Measurements from ENCODE around the gene EPG5.
"Not testable (repeated sequence)": the region's sequence is repeated elsewhere in the genome, so short reads cannot be mapped to it uniquely, and the experiment has no call there.

The EPG5 gene

GRCh38 chr18:45807144-45807543 lies 160.0 kb downstream of the EPG5 start:
- not testable (repeated sequence) for ATAC-seq (ENCODE audit: insufficient read depth, low read depth); H3K4me3 ChIP-seq (ENCODE audit: low read depth in 1 of 2, low read length in 2 of 2); H3K27ac ChIP-seq (ENCODE audit: low read length); H4K20me1 ChIP-seq (ENCODE audit: insufficient read depth, low read length); H2AFZ ChIP-seq (ENCODE audit: low read depth, low read length); H3K4me2 ChIP-seq (ENCODE audit: insufficient read depth, low read length); H3K79me2 ChIP-seq (ENCODE audit: insufficient read depth, low read length); H3K9ac ChIP-seq (ENCODE audit: low read depth, low read length); H3K36me3 ChIP-seq (ENCODE audit: insufficient read depth, low read length); H3K9me3 ChIP-seq (ENCODE audit: insufficient read depth, low read length, severe bottlenecking); H3K4me1 ChIP-seq (ENCODE audit: insufficient read depth, low read length); H3K27me3 ChIP-seq (ENCODE audit: insufficient read depth, low read length, poor library complexity)
- peak; percentile 36 for DNase-seq
- peak; percentile 57 for TF ChIP-seq CTCF (IDR thresholded peaks at IDR 0.05; ENCODE audit: borderline replicate concordance, extremely low read depth, low read length, poor library complexity, severe bottlenecking)

- H3K4me2 ChIP-seq (ENCODE audit: insufficient read depth, low read length), result no peak overlapping the region
- no peak overlapping the region for H3K27ac ChIP-seq (ENCODE audit: low read length)
- DNase-seq, result no peak
Observed at GRCh38 chr18:45806226-45806625, 160.9 kb downstream of the EPG5 start.

GRCh38 chr18:45805551-45805950 lies 161.6 kb downstream of the EPG5 start:
- Histone ChIP-seq H3K79me2 (ENCODE audit: insufficient read depth, low read length) (no peaks in the 10 kb centered on the region), H4K20me1 (ENCODE audit: insufficient read depth, low read length) (no peaks in the 10 kb centered on the region), H3K4me2 (ENCODE audit: insufficient read depth, low read length) (no peak overlapping the region), H3K36me3 (ENCODE audit: insufficient read depth, low read length) (no peaks in the 10 kb centered on the region), H3K27ac (ENCODE audit: low read length) (no peak overlapping the region), H3K9ac (ENCODE audit: low read depth, low read length) (no peak overlapping the region), H3K27me3 (ENCODE audit: insufficient read depth, low read length, poor library complexity) (no peaks in the 10 kb centered on the region), H3K4me3 (ENCODE audit: low read depth in 1 of 2, low read length in 2 of 2) (no peak overlapping the region), H3K9me3 (ENCODE audit: insufficient read depth, low read length, severe bottlenecking) (peaks cover 10% of the 10 kb centered on the region), H2AFZ (ENCODE audit: low read depth, low read length) (no peak overlapping the region), H3K4me1 (ENCODE audit: insufficient read depth, low read length) (no peaks in the 10 kb centered on the region)
- ATAC-seq (ENCODE audit: insufficient read depth, low read depth), result no peak
- DNase-seq, result no peak
- TF ChIP-seq CTCF (IDR thresholded peaks at IDR 0.05; ENCODE audit: borderline replicate concordance, extremely low read depth, low read length, poor library complexity, severe bottlenecking), result no peak

More at GRCh38 chr18:45806226-45806625, 160.9 kb downstream of the EPG5 start:
- no peak for TF ChIP-seq EZH2 (IDR thresholded peaks at IDR 0.05; ENCODE audit: borderline replicate concordance, low read depth, low read length, severe bottlenecking)
- TF ChIP-seq CTCF (IDR thresholded peaks at IDR 0.05; ENCODE audit: borderline replicate concordance, extremely low read depth, low read length, poor library complexity, severe bottlenecking), result no peak
- H3K9ac ChIP-seq (ENCODE audit: low read depth, low read length), result no peak overlapping the region
- H3K9me3 ChIP-seq (ENCODE audit: insufficient read depth, low read length, severe bottlenecking), result peaks cover 10% of the 10 kb centered on the region
- H2AFZ ChIP-seq (ENCODE audit: low read depth, low read length), result no peak overlapping the region
- H3K4me3 ChIP-seq (ENCODE audit: low read depth in 1 of 2, low read length in 2 of 2), result no peak overlapping the region
- H3K27me3 ChIP-seq (ENCODE audit: insufficient read depth, low read length, poor library complexity), result no peaks in the 10 kb centered on the region
- H3K79me2 ChIP-seq (ENCODE audit: insufficient read depth, low read length), result no peaks in the 10 kb centered on the region
- H3K4me1 ChIP-seq (ENCODE audit: insufficient read depth, low read length), result no peaks in the 10 kb centered on the region
- H3K36me3 ChIP-seq (ENCODE audit: insufficient read depth, low read length), result no peaks in the 10 kb centered on the region
- no peaks in the 10 kb centered on the region for H4K20me1 ChIP-seq (ENCODE audit: insufficient read depth, low read length)
- no peak for ATAC-seq (ENCODE audit: insufficient read depth, low read depth)

- no peaks in the 10 kb centered on the region for H3K27me3 ChIP-seq (ENCODE audit: insufficient read depth, low read length, poor library complexity)
- no peaks in the 10 kb centered on the region for H3K36me3 ChIP-seq (ENCODE audit: insufficient read depth, low read length)
- H3K4me3 ChIP-seq (ENCODE audit: low read depth in 1 of 2, low read length in 2 of 2), result no peak overlapping the region
- no peaks in the 10 kb centered on the region for H3K4me1 ChIP-seq (ENCODE audit: insufficient read depth, low read length)
- H3K27ac ChIP-seq (ENCODE audit: low read length), result no peak overlapping the region
- TF ChIP-seq CTCF (IDR thresholded peaks at IDR 0.05; ENCODE audit: borderline replicate concordance, extremely low read depth, low read length, poor library complexity, severe bottlenecking) (no peak), EZH2 (IDR thresholded peaks at IDR 0.05; ENCODE audit: borderline replicate concordance, low read depth, low read length, severe bottlenecking) (no peak)
- no peaks in the 10 kb centered on the region for H3K79me2 ChIP-seq (ENCODE audit: insufficient read depth, low read length)
- H2AFZ ChIP-seq (ENCODE audit: low read depth, low read length), result no peak overlapping the region
- H3K4me2 ChIP-seq (ENCODE audit: insufficient read depth, low read length), result no peak overlapping the region
- H4K20me1 ChIP-seq (ENCODE audit: insufficient read depth, low read length), result no peaks in the 10 kb centered on the region
- ATAC-seq (ENCODE audit: insufficient read depth, low read depth) (no peak), DNase-seq (no peak)
- H3K9ac ChIP-seq (ENCODE audit: low read depth, low read length), result no peak overlapping the region
- H3K9me3 ChIP-seq (ENCODE audit: insufficient read depth, low read length, severe bottlenecking), result peaks cover 10% of the 10 kb centered on the region
Observed at GRCh38 chr18:45802814-45803492, 164.2 kb downstream of the EPG5 start.

Data from DND-41 (cell line).